Progenitor cell of endocrine pancreas (in vitro differentiated cells): ENCODE results near the gene ABCB1. TPM values are rescaled to one million over a fixed set of nuclear protein-coding genes. Genes with fewer than 3 reads are reported as not detected.

Experiments
- DNase-seq: peaks from one replicate; pipeline ENCODE4 v3.0.0; 2021; ENCODE audit warnings: low spot score; ENCODE audit not compliant: unreplicated experiment
- H3K27ac Mint-ChIP-seq: 2 replicates; pipeline ENCODE4 v1.8.0; 2021; ENCODE audit warnings: mild to moderate bottlenecking, moderate library complexity, mixed read lengths
- H3K27me3 Mint-ChIP-seq: 2 replicates; pipeline ENCODE4 v1.8.0; 2021; ENCODE audit warnings: mixed read lengths
- H3K36me3 Mint-ChIP-seq: 2 replicates; pipeline ENCODE4 v1.8.0; 2022; ENCODE audit warnings: mixed read lengths; ENCODE audit not compliant: insufficient read depth
- H3K4me1 Mint-ChIP-seq: 2 replicates; pipeline ENCODE4 v1.8.0; 2021; ENCODE audit warnings: low read depth, mixed read lengths
- H3K4me3 Mint-ChIP-seq: 2 replicates; pipeline ENCODE4 v1.8.0; 2021; ENCODE audit warnings: low read depth, mild to moderate bottlenecking, moderate library complexity, mixed read lengths
- H3K9me3 Mint-ChIP-seq: 2 replicates; pipeline ENCODE4 v1.8.0; 2021; ENCODE audit warnings: low read depth, mixed read lengths
- CTCF ChIP-seq: fragments of 200-600 bp; sonication (generic); IDR thresholded peaks from one replicate; pipeline ENCODE4 v1.5.0; 2021; ENCODE audit warnings: antibody characterized with exemption, mild to moderate bottlenecking; ENCODE audit not compliant: unreplicated experiment
- total RNA-seq: library from RNA; stranded (reverse); gene quantifications from 2 replicates; pipeline ENCODE4 v1.2.1, GENCODE V29; 2021

The ABCB1 gene
- total RNA-seq, 1 donor from 2014 or later, result 0.48 TPM

- no peaks in the 10 kb centered on the region for H3K9me3 Mint-ChIP-seq
- H3K36me3 Mint-ChIP-seq, result no peaks in the 10 kb centered on the region
- no peak overlapping the region for H3K27ac Mint-ChIP-seq
- no peak for TF ChIP-seq CTCF
- H3K4me3 Mint-ChIP-seq, result no peak overlapping the region
- DNase-seq, result no peak
- H3K4me1 Mint-ChIP-seq, result peaks cover 6% of the 10 kb centered on the region
- H3K27me3 Mint-ChIP-seq, result peaks cover 58% of the 10 kb centered on the region
Measured at GRCh38 chr7:87604264-87604663, 3.6 kb upstream of the ABCB1 start.

- Mint-ChIP-seq H3K27ac (no peak overlapping the region), H3K4me1 (peaks cover 6% of the 10 kb centered on the region), H3K36me3 (no peaks in the 10 kb centered on the region), H3K9me3 (no peaks in the 10 kb centered on the region), H3K4me3 (no peak overlapping the region), H3K27me3 (peaks cover 77% of the 10 kb centered on the region)
- TF ChIP-seq CTCF, result no peak
- DNase-seq, result no peak
Measured at GRCh38 chr7:87599336-87599735, 1.3 kb downstream of the ABCB1 start.

GRCh38 chr7:87598234-87599009, 2.3 kb downstream of the ABCB1 start:
- Mint-ChIP-seq H3K4me3 (no peak overlapping the region), H3K9me3 (no peaks in the 10 kb centered on the region), H3K27ac (no peak overlapping the region), H3K36me3 (no peaks in the 10 kb centered on the region), H3K4me1 (peaks cover 6% of the 10 kb centered on the region), H3K27me3 (peaks cover 71% of the 10 kb centered on the region)
- no peak for DNase-seq
- no peak for TF ChIP-seq CTCF

DNA sequence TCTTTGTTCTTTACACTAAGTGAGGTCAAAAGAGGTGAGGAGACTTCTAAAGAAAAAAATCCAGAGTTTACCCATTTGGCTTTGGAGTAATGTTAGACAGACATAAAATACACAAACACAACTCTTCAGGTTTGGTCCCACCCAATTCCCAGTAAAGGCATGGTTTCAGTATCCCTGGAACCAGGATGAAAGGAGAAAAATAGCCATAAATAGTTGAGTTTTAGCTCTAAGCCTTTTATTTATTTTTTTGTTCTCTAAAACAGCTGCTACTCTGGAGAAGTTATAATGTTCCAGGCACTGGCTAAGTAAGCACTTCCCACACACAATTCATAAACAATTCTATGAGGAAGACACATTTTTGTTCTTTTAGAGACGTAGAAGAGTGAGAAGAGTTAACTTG, 4.0 kb downstream of the ABCB1 start:
- Mint-ChIP-seq H3K27ac (no peak overlapping the region), H3K4me1 (peaks cover 6% of the 10 kb centered on the region), H3K36me3 (no peaks in the 10 kb centered on the region), H3K9me3 (no peaks in the 10 kb centered on the region), H3K27me3 (peaks cover 56% of the 10 kb centered on the region), H3K4me3 (no peak overlapping the region)
- no peak for DNase-seq
- TF ChIP-seq CTCF, result no peak

GRCh38 chr7:87596136-87596535, 4.5 kb downstream of the ABCB1 start:
- H3K27me3 Mint-ChIP-seq, result peaks cover 51% of the 10 kb centered on the region
- no peak for TF ChIP-seq CTCF
- no peak overlapping the region for H3K4me3 Mint-ChIP-seq
- H3K4me1 Mint-ChIP-seq, result peaks cover 6% of the 10 kb centered on the region
- no peak for DNase-seq
- no peak overlapping the region for H3K27ac Mint-ChIP-seq
- H3K36me3 Mint-ChIP-seq, result no peaks in the 10 kb centered on the region
- no peaks in the 10 kb centered on the region for H3K9me3 Mint-ChIP-seq
